Calu3 (cell line): ENCODE results near the gene RAB15. TPM values are rescaled to one million over a fixed set of nuclear protein-coding genes. Genes with fewer than 3 reads are reported as not detected.

Experiments used
- BruUV-seq: library from RNA; stranded (reverse); fragments of 400-500 nt; replicated peaks from 2 replicates; lab custom pipeline; 2021; lab: Mats Ljungman, UMichigan
- CTCF ChIA-PET: fragments of 300-600 bp; sonication (Branson Sonifier 250); formaldehyde crosslinking; loops from one replicate; lab custom pipeline; 2022; ENCODE audit warnings: antibody characterized with exemption; lab: Charles Lee
- DNase-seq: peaks from one replicate; pipeline ENCODE4 v3.0.0; 2022
- H3K27ac Mint-ChIP-seq: one replicate; pipeline ENCODE4 v1.8.0; 2022; ENCODE audit warnings: mixed read lengths; ENCODE audit not compliant: unreplicated experiment
- H3K27me3 Mint-ChIP-seq: one replicate; pipeline ENCODE4 v1.8.0; 2022; ENCODE audit warnings: mixed read lengths; ENCODE audit not compliant: unreplicated experiment
- H3K36me3 Mint-ChIP-seq: one replicate; pipeline ENCODE4 v1.8.0; 2022; ENCODE audit warnings: mild to moderate bottlenecking, moderate library complexity, mixed read lengths; ENCODE audit not compliant: insufficient read depth, unreplicated experiment
- H3K4me1 Mint-ChIP-seq: one replicate; pipeline ENCODE4 v1.8.0; 2022; ENCODE audit warnings: mild to moderate bottlenecking, low read depth, mixed read lengths; ENCODE audit not compliant: unreplicated experiment
- H3K4me3 Mint-ChIP-seq: one replicate; pipeline ENCODE4 v1.8.0; 2022; ENCODE audit warnings: mild to moderate bottlenecking, low read depth, moderate library complexity, mixed read lengths; ENCODE audit not compliant: unreplicated experiment
- H3K9me3 Mint-ChIP-seq: one replicate; pipeline ENCODE4 v1.8.0; 2022; ENCODE audit warnings: low read depth, mixed read lengths; ENCODE audit not compliant: unreplicated experiment
- intact Hi-C: fragments of 100-400 bp; cut with micrococcal nuclease; formaldehyde crosslinking; loops from one replicate; pipeline ENCODE4 v1.10.0; 2022; ENCODE audit not compliant: unreplicated experiment
- total RNA-seq: library from RNA; stranded (reverse); gene quantifications from 2 replicates; pipeline ENCODE4 v1.2.3, GENCODE V29; 2022
- TF ChIP-seq, protein P1 (sequence below): fragments of 200-600 bp; IDR thresholded peaks from one replicate; pipeline ENCODE4 v1.8.0; 2022; ENCODE audit warnings: antibody characterized with exemption; ENCODE audit not compliant: unreplicated experiment

Gene RAB15
- total RNA-seq, 1 experiment from 2014 or later: 22.8 TPM

DNA sequence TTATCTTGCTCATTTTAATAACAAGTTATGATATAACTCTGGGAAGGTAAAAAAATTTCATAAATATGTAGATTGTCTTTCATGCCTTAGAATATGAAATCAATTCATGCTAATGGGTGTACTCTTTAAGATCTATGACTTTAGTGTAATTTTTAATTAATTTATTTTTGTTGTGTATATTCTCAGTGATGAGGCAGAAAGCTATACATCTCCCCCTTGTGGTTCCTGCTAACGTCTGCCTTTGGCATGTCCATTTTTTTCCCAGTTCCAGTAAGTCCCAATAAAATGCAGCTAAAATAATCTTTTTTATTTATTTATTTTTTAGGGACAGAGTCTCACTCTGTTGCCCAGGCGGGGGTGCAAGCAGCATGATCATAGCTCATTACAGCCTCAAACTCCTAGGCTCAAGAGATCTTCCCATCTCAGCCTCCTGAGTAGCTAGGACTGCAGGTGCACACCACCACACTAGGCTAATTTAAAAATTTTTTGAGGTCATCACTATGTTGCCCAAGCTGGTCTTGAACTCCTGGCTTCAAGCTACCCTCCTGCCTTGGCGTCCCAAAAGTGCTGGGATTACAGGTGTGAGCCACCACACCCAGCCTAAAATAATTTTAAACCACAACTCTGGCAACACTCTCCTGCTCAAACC, 61.2 kb downstream of the RAB15 start:
- TF ChIP-seq, protein P1, sequence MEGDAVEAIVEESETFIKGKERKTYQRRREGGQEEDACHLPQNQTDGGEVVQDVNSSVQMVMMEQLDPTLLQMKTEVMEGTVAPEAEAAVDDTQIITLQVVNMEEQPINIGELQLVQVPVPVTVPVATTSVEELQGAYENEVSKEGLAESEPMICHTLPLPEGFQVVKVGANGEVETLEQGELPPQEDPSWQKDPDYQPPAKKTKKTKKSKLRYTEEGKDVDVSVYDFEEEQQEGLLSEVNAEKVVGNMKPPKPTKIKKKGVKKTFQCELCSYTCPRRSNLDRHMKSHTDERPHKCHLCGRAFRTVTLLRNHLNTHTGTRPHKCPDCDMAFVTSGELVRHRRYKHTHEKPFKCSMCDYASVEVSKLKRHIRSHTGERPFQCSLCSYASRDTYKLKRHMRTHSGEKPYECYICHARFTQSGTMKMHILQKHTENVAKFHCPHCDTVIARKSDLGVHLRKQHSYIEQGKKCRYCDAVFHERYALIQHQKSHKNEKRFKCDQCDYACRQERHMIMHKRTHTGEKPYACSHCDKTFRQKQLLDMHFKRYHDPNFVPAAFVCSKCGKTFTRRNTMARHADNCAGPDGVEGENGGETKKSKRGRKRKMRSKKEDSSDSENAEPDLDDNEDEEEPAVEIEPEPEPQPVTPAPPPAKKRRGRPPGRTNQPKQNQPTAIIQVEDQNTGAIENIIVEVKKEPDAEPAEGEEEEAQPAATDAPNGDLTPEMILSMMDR: peak; percentile 28
- Mint-ChIP-seq H3K27me3 (peaks cover 19% of the 10 kb centered on the region), H3K36me3 (peaks cover 14% of the 10 kb centered on the region), H3K4me1 (peaks cover 11% of the 10 kb centered on the region), H3K27ac (no peak overlapping the region), H3K4me3 (no peak overlapping the region), H3K9me3 (no peaks in the 10 kb centered on the region)
- intact Hi-C loops: no loop called here
- no TSS peak for BruUV-seq
- CTCF ChIA-PET: interaction anchor here (0.6 to 1.6 kb wide), 13 partner anchors 9 to 161 kb away, joined by 3 to 12 read pairs (median 3); partner anchors contain the start of gene FNTB
- peak; percentile 25 for DNase-seq

DNA sequence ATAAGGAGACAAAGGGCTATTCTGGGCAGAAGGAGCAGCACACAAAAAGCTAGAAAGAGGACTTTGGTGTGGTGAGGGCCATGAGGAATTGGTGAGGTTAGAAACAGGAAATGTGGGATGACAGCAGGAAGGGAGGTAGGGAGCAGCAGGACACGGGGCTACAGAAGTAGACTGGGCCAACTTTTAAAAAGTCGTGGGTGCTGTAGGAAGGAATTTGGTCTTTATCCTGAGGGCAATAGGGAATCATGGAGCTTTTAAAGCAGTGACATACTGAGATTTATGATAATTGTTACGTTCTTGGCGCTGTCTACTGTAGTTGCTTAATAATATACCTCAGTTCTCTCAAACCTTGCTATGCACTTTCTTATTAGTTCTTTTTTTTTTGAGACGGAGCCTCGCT, 66.1 kb downstream of the RAB15 start:
- intact Hi-C loops: no loop called here
- TF ChIP-seq, protein P1: no peak
- Mint-ChIP-seq H3K27ac (no peak overlapping the region), H3K27me3 (peaks cover 56% of the 10 kb centered on the region), H3K4me1 (no peaks in the 10 kb centered on the region), H3K36me3 (no peaks in the 10 kb centered on the region), H3K4me3 (no peak overlapping the region), H3K9me3 (no peaks in the 10 kb centered on the region)
- CTCF ChIA-PET: no interaction called here
- BruUV-seq: no TSS peak
- DNase-seq: no peak

DNA sequence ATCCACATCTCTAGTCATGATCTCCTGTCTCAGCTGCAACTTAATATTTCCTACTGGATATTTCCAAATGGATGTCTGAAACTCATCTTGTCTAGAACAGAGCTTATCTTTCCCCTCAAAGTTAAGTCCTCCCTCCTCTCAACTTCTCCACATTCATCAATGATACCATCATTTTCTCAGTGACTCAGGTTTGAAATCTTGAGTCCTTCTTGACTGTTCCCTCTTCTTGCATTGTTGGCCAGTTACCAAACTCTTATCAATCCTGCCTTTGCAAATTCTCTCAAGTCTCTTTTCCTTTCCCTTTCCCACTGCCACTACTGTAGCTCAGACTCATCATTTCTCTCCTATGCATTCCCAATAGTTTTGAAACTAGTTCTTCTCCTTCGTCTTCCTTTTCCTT, 72.2 kb downstream of the RAB15 start:
- Mint-ChIP-seq H3K27ac (no peak overlapping the region), H3K27me3 (peaks cover 79% of the 10 kb centered on the region), H3K36me3 (no peaks in the 10 kb centered on the region), H3K4me3 (no peak overlapping the region), H3K4me1 (no peaks in the 10 kb centered on the region), H3K9me3 (no peaks in the 10 kb centered on the region)
- CTCF ChIA-PET: interaction anchor here (0.7 to 1.0 kb wide), 2 partner anchors 8 to 104 kb away, joined by 3 to 6 read pairs; no protein-coding TSS in a partner anchor
- intact Hi-C loops: no loop called here
- TF ChIP-seq, protein P1: no peak
- DNase-seq: no peak
- no TSS peak for BruUV-seq

Other genes with a start within 250 kb of the RAB15 start
- gene SPTB, start 92.4 kb downstream of the RAB15 start, total RNA-seq: 0.05 TPM in 1 of 2 replicates, not detected in the other
- 48.5 and 48.8 TPM in 2 replicates for gene CHURC1, start 57.9 kb downstream of the RAB15 start, total RNA-seq
- gene GPX2, start 29.6 kb downstream of the RAB15 start, total RNA-seq: 188 and 260 TPM in 2 replicates
- 15.0 and 17.6 TPM in 2 replicates for gene FNTB, start 14.6 kb upstream of the RAB15 start, total RNA-seq
- gene MAX, start 130.2 kb upstream of the RAB15 start, total RNA-seq: 83.6 and 85.2 TPM in 2 replicates